Measurements from ENCODE around the gene LPIN3.

The LPIN3 gene

GRCh38 chr20:41350408-41350962 lies 9.9 kb downstream of the LPIN3 start:
- DNase-seq: no peak

DNA sequence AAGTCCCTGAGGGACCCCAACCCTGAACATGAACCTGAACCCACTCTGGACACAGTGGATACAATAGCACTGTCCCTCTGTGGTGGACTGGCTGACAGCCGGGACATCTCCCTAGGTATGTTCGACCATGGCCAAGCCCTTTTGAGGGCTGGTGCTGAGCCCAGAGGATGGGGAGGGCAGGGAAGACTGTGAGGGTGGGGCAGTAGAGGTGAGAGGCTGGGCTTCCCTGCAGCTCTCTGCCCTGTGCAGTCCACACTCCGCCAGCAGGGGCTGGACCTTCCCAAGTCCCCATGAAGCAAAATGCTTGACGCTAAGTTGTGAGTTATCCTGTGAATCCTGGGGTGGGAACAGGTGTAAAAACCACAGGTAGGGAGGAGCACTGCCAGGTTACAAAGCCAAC lies 11.5 kb downstream of the LPIN3 start:
- DNase-seq: no peak

GRCh38 chr20:41352666-41353065 lies 12.0 kb downstream of the LPIN3 start:
- DNase-seq: no peak

GRCh38 chr20:41353530-41353929 lies 12.9 kb downstream of the LPIN3 start:
- DNase-seq: no peak

GRCh38 chr20:41355192-41355591 lies 14.6 kb downstream of the LPIN3 start:
- no peak for DNase-seq

DNA sequence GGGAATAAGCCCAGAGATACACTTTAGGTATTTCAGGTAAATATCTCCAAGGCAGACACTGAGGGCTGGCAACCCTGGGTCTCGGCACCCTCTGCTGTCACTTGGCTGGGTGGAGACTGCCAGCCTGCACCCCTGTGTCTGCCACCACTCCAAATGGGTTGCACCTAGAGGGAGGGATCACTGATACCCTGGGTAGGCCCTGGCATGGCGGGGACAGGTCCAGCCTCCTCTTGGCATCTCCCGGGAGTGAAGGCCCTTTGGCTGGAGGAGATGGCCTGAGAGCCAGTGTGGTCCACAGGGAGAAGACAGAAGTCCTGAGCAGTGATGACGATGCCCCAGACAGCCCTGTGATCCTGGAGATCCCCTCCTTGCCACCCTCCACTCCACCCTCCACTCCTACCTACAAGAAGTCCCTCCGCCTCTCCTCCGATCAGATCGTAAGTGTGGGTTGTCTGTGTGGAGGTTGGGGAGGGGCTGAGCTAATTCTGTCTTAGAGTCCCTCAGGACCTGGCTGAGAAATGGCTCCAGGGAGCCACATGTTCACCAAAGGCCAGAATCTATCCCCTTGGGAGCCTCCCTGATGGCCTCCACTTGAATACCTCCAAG lies 15.1 kb downstream of the LPIN3 start:
- DNase-seq: no peak

GRCh38 chr20:41356951-41357350 lies 16.3 kb downstream of the LPIN3 start:
- DNase-seq: no peak

DNA sequence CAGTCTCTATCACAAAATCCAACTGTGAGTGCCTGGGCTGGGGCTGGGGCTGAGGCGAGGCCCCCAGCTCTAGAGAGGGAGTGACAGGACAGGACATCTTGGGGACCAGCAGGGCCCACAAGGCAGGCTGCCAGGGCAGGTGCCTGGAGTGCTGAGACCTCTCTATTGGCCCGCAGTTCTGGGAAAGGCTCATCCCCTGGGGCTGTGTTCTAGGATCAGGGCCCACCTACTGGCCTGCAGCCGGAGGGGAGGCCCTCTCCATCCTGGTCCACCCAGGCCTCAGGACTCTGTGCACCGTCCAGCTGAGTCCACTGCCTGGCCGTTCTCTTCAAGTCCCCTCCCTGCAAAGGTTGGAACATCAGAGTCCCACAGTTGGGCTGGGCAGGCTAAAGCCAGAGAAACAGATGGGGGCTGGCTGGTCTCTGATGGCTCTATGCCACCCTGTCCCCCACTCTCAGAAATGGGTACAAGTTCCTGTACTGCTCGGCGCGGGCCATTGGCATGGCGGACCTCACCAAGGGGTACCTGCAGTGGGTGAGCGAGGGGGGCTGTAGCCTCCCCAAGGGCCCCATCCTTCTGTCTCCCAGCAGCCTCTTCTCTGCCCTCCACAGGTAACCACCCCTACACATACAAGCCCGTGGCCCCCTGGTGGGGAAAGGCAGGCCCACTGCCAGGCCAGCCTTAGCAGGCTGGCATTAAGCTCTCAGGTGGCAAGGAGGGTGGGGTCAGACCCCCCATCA lies 17.0 kb downstream of the LPIN3 start:
- no peak for DNase-seq

GRCh38 chr20:41358230-41358629 lies 17.6 kb downstream of the LPIN3 start:
- no peak for DNase-seq

DNA sequence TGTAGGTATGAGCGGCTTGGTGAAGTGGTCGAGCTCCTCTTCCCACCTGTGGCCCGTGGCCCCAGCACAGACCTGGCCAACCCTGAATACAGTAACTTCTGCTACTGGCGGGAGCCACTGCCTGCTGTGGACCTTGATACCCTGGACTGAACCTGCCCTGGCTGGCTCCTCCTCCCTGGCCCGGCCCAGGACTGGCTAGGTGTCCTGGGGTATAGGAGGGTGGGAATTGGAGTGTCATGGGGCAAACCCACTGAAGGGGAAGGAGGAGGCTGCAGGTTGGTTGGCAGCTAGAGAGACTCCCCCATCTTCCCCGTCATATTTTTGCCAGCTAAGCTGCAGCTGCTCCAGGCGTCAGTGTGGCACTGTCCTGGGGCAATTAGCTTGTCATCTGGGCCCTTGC lies 18.1 kb downstream of the LPIN3 start:
- no peak for DNase-seq

GRCh38 chr20:41359541-41360011 lies 19.0 kb downstream of the LPIN3 start:
- DNase-seq: no peak

DNA sequence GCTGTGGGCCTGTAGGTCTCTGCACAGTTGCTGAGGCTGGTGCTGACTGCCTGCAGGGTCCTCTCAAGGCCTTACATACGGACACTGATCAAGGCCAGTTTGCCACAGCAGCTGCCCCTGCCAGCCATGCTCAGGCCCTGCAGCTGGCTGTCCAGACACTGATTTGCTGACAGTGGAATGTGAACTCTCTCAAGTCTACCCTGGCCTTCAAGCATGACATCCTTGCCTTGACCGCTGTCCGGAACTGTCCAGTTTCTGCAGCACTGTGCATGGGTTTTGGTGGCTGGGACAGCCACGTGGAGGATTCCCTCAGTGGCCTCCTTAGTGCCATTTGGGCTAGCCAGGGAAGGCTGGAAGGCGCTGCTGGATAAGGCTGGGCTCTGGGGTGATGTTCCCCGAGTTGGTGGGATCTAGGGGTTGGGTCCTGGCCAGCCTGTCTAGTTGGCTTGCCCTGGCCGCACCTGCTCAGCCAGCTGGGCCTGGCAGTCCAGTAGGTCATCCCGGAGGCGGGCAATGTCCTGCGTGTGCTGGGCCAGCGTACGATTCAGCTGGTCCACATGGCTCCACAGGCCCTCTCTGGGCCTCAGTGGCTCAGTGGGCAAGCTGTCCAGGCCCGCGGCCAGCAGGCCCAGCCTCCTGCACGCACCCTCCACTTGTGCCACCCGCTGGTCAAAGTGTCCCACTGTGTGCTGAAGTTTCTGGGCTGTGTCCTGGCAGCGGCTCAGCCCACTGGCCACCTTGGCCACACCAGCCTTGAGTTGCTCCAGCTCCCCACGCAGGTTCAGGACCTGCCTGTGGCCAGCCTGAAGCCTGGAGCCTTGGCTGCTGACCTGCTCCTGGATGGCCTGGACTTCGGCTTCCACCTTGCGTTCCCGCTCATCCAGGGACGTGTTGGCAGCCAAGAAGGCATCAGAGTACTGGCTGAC lies 20.5 kb downstream of the LPIN3 start:
- DNase-seq: no peak

- no peak for DNase-seq
Measured at GRCh38 chr20:41361757-41362747, 21.4 kb downstream of the LPIN3 start.

DNA sequence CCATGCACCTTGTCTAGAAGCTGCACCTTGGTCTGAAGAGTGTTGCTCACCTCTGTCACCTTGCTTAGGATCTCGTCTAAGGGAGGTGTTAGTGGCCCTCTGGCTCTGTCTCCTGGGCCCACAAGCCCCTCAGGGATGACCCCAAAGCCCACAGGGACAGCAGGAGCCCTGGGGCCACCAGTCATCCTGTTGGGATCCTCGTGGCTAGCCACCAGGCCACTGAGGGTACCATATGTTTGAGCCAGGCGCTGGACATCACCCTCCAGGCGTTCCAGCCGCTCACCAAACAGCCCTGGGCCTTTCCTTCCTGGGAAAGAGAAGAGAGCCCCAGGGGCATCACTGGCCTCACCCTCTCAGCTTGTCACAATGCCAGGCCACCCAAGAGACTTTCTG lies 22.1 kb downstream of the LPIN3 start:
- DNase-seq: no peak

GRCh38 chr20:41363601-41364000 lies 23.0 kb downstream of the LPIN3 start:
- DNase-seq: no peak

DNA sequence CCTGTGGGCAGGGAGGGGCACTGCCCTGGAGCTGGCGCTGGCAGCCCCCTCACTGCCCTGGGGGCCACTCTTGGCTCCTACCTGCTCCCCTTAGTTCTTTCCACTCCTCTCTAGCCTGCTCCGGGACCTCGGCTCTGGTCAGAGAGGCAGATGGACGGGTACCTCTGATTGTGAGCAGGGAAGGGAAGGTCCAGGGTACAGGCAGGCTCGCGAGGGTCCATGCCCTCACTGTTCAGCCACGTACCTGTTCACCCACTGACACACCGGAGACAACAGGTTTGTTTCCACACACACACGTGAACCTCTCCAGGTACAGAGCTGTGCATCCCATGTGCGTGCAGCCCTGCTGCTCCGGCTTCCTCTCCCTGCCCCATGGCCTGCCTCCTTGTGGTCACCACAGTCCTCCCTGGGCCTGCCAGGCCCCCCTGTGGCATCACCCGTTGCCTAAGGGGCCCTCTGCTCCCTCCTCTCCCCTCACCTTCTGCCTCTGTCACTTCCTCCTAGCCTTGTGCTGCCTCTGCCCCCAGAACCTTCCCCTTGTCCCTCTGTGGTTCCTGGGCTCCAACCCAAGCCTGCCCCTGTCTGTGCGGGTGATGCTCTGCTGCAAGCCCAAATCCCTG lies 23.7 kb downstream of the LPIN3 start:
- no peak for DNase-seq

GRCh38 chr20:41364967-41365765 lies 24.5 kb downstream of the LPIN3 start:
- DNase-seq: no peak

DNA sequence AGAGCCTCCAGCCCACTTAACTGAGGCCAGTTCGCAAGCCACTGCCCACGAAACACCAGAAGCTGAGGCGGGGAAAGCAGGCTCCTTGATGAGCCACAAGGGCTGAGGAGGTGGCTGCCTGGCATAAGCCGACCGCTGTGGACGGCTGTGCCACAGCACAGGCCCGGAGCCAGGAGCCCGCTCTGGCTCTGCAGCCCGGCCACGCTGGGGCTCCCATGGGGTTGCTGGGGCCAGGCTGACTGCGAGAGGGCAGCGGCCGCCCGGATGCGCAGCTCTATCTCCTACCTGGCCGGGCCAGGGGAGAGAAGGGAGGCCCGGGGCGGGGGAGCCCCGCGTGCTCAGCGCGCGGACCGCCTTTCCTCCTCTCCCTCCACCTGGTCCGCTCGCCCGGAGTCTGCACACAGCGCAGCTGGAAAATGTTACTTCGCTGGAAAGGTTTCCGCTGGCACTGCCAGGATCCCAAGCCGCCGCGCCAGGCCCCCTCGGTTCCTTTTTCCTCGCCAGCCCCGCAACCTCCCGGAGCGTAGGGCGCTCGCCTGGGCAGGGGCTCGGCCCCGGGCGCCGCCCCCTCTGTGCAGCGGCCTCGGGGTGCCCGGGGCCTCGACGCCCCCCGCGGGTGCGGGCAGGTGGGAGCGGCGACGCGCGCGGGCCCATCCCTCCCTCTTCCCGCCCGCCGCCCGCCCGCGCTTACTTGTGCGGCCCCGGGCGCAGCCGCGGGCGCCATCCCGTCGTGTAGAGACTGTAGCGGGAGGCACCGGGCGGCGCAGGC lies 25.3 kb downstream of the LPIN3 start:
- DNase-seq: no peak

DNA sequence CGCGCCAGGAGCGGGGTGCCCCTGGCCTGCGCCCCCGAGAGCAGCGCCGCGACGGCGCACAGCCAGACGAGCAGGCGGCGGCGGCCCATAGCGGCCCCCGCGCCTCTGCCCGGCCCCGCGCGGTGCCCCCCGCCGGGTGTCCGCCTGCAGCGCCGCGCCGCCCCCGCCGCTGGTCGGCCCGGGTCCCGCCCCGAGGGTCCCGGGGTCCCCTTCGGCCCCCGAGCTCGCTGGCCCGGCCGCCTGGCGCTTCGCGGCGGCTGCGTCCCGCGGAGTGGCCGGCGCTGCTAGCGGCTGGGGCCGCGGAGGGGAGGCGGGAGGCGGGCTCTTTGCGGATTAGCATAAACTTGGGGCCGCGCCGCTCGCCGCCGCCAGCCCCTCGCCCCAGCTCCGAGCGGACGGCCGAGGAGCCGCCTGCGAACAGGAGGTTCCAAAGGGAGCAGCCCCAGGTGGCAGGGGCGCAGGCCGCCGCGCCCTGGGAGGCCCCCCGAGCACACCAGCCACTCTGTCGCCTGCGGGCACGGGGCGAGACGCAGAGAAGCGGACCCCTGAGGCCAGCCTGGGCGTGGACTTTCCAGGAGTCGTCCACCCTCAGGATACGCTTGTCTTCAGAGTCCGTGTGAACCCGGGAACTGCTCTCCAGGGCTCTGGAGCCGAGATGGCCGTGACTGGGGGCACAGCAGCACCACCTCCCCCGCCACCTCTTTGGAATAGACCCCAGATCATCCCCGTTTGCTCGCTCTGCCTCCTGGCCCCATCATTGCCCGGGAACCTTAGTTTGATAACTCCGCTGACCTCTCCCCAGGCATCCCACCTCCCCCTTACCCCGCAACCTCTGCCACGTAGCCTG lies 26.1 kb downstream of the LPIN3 start, which contains the start of gene EMILIN3:
TSS of gene EMILIN3 (minus strand) at position 273 of the 847 bp plus-strand sequence. CDS start at position 89, 184 bp downstream.
- DNase-seq: no peak

Measured in stimulated activated naive CD4-positive, alpha-beta T cell (primary cell).